Measurements from ENCODE around the gene KLHL20.

DNA sequence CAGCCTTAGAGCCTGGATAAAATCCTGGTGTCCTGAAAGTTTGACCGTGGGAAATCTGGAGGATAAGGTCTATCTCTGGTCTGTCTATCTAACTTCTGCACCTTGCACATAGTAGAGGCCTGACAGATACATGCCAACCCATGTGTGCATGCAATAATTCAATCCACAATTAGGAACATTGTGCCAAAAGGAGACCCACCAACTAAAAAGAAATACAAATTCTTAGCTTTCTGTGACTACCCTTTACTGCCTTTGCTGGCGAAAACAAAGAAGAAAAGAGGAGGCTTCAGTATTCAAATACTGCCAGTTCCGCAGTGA is 381 bp upstream of the KLHL20 start:
- TF ChIP-seq, protein P1, sequence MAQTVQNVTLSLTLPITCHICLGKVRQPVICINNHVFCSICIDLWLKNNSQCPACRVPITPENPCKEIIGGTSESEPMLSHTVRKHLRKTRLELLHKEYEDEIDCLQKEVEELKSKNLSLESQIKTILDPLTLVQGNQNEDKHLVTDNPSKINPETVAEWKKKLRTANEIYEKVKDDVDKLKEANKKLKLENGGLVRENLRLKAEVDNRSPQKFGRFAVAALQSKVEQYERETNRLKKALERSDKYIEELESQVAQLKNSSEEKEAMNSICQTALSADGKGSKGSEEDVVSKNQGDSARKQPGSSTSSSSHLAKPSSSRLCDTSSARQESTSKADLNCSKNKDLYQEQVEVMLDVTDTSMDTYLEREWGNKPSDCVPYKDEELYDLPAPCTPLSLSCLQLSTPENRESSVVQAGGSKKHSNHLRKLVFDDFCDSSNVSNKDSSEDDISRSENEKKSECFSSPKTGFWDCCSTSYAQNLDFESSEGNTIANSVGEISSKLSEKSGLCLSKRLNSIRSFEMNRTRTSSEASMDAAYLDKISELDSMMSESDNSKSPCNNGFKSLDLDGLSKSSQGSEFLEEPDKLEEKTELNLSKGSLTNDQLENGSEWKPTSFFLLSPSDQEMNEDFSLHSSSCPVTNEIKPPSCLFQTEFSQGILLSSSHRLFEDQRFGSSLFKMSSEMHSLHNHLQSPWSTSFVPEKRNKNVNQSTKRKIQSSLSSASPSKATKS (CRISPR knock-in tag; IDR thresholded peaks at IDR 0.05): no peak
- TF ChIP-seq, protein P2, sequence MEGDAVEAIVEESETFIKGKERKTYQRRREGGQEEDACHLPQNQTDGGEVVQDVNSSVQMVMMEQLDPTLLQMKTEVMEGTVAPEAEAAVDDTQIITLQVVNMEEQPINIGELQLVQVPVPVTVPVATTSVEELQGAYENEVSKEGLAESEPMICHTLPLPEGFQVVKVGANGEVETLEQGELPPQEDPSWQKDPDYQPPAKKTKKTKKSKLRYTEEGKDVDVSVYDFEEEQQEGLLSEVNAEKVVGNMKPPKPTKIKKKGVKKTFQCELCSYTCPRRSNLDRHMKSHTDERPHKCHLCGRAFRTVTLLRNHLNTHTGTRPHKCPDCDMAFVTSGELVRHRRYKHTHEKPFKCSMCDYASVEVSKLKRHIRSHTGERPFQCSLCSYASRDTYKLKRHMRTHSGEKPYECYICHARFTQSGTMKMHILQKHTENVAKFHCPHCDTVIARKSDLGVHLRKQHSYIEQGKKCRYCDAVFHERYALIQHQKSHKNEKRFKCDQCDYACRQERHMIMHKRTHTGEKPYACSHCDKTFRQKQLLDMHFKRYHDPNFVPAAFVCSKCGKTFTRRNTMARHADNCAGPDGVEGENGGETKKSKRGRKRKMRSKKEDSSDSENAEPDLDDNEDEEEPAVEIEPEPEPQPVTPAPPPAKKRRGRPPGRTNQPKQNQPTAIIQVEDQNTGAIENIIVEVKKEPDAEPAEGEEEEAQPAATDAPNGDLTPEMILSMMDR (CRISPR knock-in tag; IDR thresholded peaks at IDR 0.05): no peak
- TF ChIP-seq TCF12 (IDR thresholded peaks at IDR 0.05) (no peak), TCF12 (CRISPR knock-in tag; IDR thresholded peaks at IDR 0.05) (no peak), HNRNPH1 (optimal IDR thresholded peaks at IDR 0.05; ENCODE audit: low read depth, low read length) (no peak), CEBPB (IDR thresholded peaks at IDR 0.05; ENCODE audit: borderline replicate concordance, low read depth, low read length) (no peak), GTF2F1 (IDR thresholded peaks at IDR 0.05; ENCODE audit: low read length) (no peak), RAD21 (CRISPR knock-in tag; IDR thresholded peaks at IDR 0.05) (no peak), HNF4G (IDR thresholded peaks at IDR 0.05; ENCODE audit: borderline replicate concordance, low read depth, low read length) (no peak), HNF4G (CRISPR knock-in tag; IDR thresholded peaks at IDR 0.05; ENCODE audit: borderline replicate concordance, low read depth) (no peak)
- TF ChIP-seq, protein P3, sequence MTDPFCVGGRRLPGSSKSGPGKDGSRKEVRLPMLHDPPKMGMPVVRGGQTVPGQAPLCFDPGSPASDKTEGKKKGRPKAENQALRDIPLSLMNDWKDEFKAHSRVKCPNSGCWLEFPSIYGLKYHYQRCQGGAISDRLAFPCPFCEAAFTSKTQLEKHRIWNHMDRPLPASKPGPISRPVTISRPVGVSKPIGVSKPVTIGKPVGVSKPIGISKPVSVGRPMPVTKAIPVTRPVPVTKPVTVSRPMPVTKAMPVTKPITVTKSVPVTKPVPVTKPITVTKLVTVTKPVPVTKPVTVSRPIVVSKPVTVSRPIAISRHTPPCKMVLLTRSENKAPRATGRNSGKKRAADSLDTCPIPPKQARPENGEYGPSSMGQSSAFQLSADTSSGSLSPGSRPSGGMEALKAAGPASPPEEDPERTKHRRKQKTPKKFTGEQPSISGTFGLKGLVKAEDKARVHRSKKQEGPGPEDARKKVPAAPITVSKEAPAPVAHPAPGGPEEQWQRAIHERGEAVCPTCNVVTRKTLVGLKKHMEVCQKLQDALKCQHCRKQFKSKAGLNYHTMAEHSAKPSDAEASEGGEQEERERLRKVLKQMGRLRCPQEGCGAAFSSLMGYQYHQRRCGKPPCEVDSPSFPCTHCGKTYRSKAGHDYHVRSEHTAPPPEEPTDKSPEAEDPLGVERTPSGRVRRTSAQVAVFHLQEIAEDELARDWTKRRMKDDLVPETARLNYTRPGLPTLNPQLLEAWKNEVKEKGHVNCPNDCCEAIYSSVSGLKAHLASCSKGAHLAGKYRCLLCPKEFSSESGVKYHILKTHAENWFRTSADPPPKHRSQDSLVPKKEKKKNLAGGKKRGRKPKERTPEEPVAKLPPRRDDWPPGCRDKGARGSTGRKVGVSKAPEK (CRISPR knock-in tag; IDR thresholded peaks at IDR 0.05; ENCODE audit: borderline replicate concordance): no peak
- TF ChIP-seq, protein P4, sequence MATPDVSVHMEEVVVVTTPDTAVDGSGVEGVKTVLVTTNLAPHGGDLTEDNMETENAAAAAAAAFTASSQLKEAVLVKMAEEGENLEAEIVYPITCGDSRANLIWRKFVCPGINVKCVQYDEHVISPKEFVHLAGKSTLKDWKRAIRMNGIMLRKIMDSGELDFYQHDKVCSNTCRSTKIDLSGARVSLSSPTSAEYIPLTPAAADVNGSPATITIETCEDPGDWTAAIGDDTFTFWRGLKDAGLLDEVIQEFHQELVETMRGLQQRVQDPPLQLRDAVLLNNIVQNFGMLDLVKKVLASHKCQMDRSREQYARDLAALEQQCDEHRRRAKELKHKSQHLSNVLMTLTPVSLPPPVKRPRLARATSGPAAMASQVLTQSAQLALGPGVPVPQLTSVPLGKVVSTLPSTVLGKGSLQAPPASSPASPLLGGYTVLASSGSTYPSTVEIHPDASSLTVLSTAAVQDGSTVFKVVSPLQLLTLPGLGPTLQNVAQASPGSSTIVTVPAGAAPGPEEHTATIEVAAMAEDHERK (CRISPR knock-in tag; IDR thresholded peaks at IDR 0.05; ENCODE audit: low read depth): no peak

Measured in HepG2 (cell line).